Heart left ventricle (tissue), 13 donors: ENCODE results near the gene PGS1.

Source experiments
- POLR2A ChIP-seq, 2 donors: fragments of 450-650 bp; IDR thresholded peaks; one replicate each; pipeline ENCODE4 v1.6.1; 2017; ENCODE audit warnings: antibody characterized with exemption in 2 of 2, mild to moderate bottlenecking in 2 of 2, moderate library complexity in 2 of 2
- TF ChIP-seq, protein P1 (sequence below), 12 donors: fragments of 200-600 bp; sonication (generic) in 4 of 12; IDR thresholded peaks; one replicate each; pipeline versions ENCODE4 v1.5.0 to v1.8.0; 2018 to 2022; ENCODE audit warnings: antibody characterized with exemption in 12 of 12, mild to moderate bottlenecking in 5 of 12
- donor health status: ischemic (EF 13 %, LVEDD 7.1; RV severe dilation, severe dysfunction).
- donor health status: DM: no; HTN: yes; CAD: no.
- donor health status: DM: no; HTN: no; CAD: no.
- donor health status: ischemic (EF 25% LVEDD 6.9; RV normal size, moderate dysfunction).
- donor health status: ischemic (EF 25% LVEDD 5.7; RV mildly dilated, moderate dysfunction).
- donor health status: ischemic (EF 35%, LVEDD 5.7; RV mildly dilated, moderate dysfunction).
- donor health status: nonischemic (EF 11% LVEDD 7.7; RV severe dilation, severe dysfunction).
- donor health status: DM: yes; HTN: yes; CAD: no.
- donor health status: PGD.
- donor health status: ischemic (EF 29% LVEDD 5.4; RV normal size, mild dysfunction).
- donor health status: nonischemic (EF 23%, LVEDD 6.1; RV moderate dilation, normal function).

GRCh38 chr17:78438271-78438691, 59.8 kb downstream of the PGS1 start:
- TF ChIP-seq, protein P1, sequence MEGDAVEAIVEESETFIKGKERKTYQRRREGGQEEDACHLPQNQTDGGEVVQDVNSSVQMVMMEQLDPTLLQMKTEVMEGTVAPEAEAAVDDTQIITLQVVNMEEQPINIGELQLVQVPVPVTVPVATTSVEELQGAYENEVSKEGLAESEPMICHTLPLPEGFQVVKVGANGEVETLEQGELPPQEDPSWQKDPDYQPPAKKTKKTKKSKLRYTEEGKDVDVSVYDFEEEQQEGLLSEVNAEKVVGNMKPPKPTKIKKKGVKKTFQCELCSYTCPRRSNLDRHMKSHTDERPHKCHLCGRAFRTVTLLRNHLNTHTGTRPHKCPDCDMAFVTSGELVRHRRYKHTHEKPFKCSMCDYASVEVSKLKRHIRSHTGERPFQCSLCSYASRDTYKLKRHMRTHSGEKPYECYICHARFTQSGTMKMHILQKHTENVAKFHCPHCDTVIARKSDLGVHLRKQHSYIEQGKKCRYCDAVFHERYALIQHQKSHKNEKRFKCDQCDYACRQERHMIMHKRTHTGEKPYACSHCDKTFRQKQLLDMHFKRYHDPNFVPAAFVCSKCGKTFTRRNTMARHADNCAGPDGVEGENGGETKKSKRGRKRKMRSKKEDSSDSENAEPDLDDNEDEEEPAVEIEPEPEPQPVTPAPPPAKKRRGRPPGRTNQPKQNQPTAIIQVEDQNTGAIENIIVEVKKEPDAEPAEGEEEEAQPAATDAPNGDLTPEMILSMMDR (IDR thresholded peaks at IDR 0.05), result no peak
- TF ChIP-seq POLR2A (IDR thresholded peaks at IDR 0.05), result no peak
